Activated CD8-positive, alpha-beta T cell treated with anti-CD3 and anti-CD28 coated beads, Interleukin-2, amount 10 ng/mL, durations not matched to agents 7 days and 5 days (primary cell): ENCODE results near the gene GPC5. TPM values are rescaled to one million over a fixed set of nuclear protein-coding genes. Genes with fewer than 3 reads are reported as not detected.

ENCODE experiments used
- ATAC-seq: fragments of 150-1000 bp; cut with Tn5 transposase; one replicate; pipeline ENCODE4 v1.10.0; 2021; ENCODE audit warnings: moderate library complexity
- CTCF ChIA-PET: fragments of 350-600 bp; sonication (Branson Sonifier 250); formaldehyde crosslinking; loops from one replicate; lab custom pipeline; 2021; ENCODE audit warnings: antibody characterized with exemption; lab: Charles Lee
- POLR2A ChIA-PET: fragments of 350-600 bp; sonication (Branson Sonifier 250); formaldehyde crosslinking; loops from one replicate; lab custom pipeline; 2021; ENCODE audit warnings: antibody characterized with exemption; lab: Charles Lee
- DNase-seq: peaks from one replicate; pipeline ENCODE4 v3.0.0-alpha.2; 2020
- H3K27ac Mint-ChIP-seq: one replicate; pipeline ENCODE4 v1.8.0; 2021; ENCODE audit warnings: mild to moderate bottlenecking, mixed read lengths
- H3K27me3 Mint-ChIP-seq: one replicate; pipeline ENCODE4 v1.8.0; 2021; ENCODE audit warnings: low read depth, mixed read lengths
- H3K36me3 Mint-ChIP-seq: one replicate; pipeline ENCODE4 v1.8.0; 2021; ENCODE audit warnings: low read depth, mixed read lengths
- H3K4me1 Mint-ChIP-seq: one replicate; pipeline ENCODE4 v1.8.0; 2021; ENCODE audit warnings: low read depth, mixed read lengths
- H3K4me3 Mint-ChIP-seq: one replicate; pipeline ENCODE4 v1.8.0; 2021; ENCODE audit warnings: mild to moderate bottlenecking, mixed read lengths
- H3K9me3 Mint-ChIP-seq: one replicate; pipeline ENCODE4 v1.8.0; 2022; ENCODE audit warnings: mixed read lengths; ENCODE audit not compliant: insufficient read depth
- total RNA-seq, 2 experiments: library from RNA; stranded (reverse); gene quantifications; one replicate each; pipeline ENCODE4 v1.2.3, GENCODE V29; 2021

The GPC5 gene
- total RNA-seq, 2 experiments from 2014 or later, result not detected

- Mint-ChIP-seq H3K27me3 (no peaks in the 10 kb centered on the region), H3K4me3 (no peak overlapping the region)
- POLR2A ChIA-PET, result no interaction called here
Observed at GRCh38 chr13:92825938-92826596, 1427.6 kb downstream of the GPC5 start.

DNA sequence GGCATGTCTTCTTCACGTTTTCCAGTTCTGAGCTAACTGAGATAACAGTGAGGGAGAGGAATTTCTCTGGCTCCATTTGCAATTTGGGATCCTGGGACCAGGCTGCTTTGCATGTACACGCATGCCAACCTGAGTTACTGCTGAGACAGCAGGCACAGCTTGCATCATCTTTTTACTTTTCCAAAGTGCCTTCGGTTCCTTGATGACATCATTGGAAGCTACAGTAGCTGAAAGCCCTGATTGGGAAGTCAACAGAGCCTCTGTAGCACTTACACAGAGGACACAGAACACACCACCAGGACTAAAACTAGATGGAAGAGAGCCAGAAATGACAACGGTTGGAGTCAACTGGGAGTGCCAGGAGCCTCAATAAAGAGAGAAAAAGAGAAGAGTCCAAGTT, 1429.1 kb downstream of the GPC5 start:
- no peak overlapping the region for H3K4me3 Mint-ChIP-seq
- ATAC-seq (no peak), DNase-seq (no peak)
- no peaks in the 10 kb centered on the region for H3K36me3 Mint-ChIP-seq
- CTCF ChIA-PET, result no interaction called here
- POLR2A ChIA-PET, result no interaction called here
- H3K27ac Mint-ChIP-seq, result no peak overlapping the region
- H3K4me1 Mint-ChIP-seq, result no peaks in the 10 kb centered on the region
- no peaks in the 10 kb centered on the region for H3K27me3 Mint-ChIP-seq
- peaks cover 5% of the 10 kb centered on the region for H3K9me3 Mint-ChIP-seq

More at GRCh38 chr13:92825938-92826596, 1427.6 kb downstream of the GPC5 start:
- no peak for ATAC-seq
- CTCF ChIA-PET, result no interaction called here
- DNase-seq, result no peak
- no peaks in the 10 kb centered on the region for H3K4me1 Mint-ChIP-seq
- H3K27ac Mint-ChIP-seq, result no peak overlapping the region
- peaks cover 5% of the 10 kb centered on the region for H3K9me3 Mint-ChIP-seq
- no peaks in the 10 kb centered on the region for H3K36me3 Mint-ChIP-seq

- ATAC-seq, result no peak
- Mint-ChIP-seq H3K9me3 (peaks cover 5% of the 10 kb centered on the region), H3K27me3 (no peaks in the 10 kb centered on the region), H3K4me1 (no peaks in the 10 kb centered on the region), H3K27ac (no peak overlapping the region), H3K4me3 (no peak overlapping the region), H3K36me3 (no peaks in the 10 kb centered on the region)
- POLR2A ChIA-PET, result no interaction called here
- DNase-seq, result no peak
- CTCF ChIA-PET, result no interaction called here
Observed at GRCh38 chr13:92829930-92830329, 1431.5 kb downstream of the GPC5 start.

DNA sequence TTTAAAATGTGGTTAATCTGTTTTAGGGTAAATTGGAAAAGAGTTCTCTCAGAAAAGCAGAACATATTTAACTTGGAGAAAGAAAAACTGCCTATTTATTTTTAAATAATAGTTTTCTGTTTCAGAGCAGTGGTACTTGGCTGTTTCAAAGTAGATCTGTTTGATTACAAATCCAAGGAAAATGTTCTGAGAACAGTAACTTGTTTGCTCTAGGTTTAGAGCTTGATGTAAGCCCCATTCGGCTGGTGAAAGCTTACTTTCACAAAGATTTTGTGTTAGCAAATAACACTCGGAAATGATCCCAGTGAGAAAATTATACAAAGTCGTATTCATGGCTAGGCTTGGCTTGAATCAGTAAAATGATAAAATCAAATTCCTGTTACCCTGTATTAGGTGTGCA, 1432.4 kb downstream of the GPC5 start:
- no peaks in the 10 kb centered on the region for H3K4me1 Mint-ChIP-seq
- POLR2A ChIA-PET, result no interaction called here

GRCh38 chr13:92833071-92833470, 1434.7 kb downstream of the GPC5 start:
- POLR2A ChIA-PET, result no interaction called here
- H3K4me1 Mint-ChIP-seq, result no peaks in the 10 kb centered on the region
- H3K4me3 Mint-ChIP-seq, result no peak overlapping the region
- no peaks in the 10 kb centered on the region for H3K9me3 Mint-ChIP-seq
- CTCF ChIA-PET, result no interaction called here
- no peaks in the 10 kb centered on the region for H3K36me3 Mint-ChIP-seq
- no peak overlapping the region for H3K27ac Mint-ChIP-seq
- no peak for DNase-seq
- ATAC-seq, result no peak
- no peaks in the 10 kb centered on the region for H3K27me3 Mint-ChIP-seq

More for the DNA sequence above, 1432.4 kb downstream of the GPC5 start:
- no peaks in the 10 kb centered on the region for H3K36me3 Mint-ChIP-seq
- no peak overlapping the region for H3K27ac Mint-ChIP-seq
- H3K27me3 Mint-ChIP-seq, result no peaks in the 10 kb centered on the region
- H3K4me3 Mint-ChIP-seq, result no peak overlapping the region
- no peak for DNase-seq
- CTCF ChIA-PET, result no interaction called here
- no peak for ATAC-seq
- peaks cover 5% of the 10 kb centered on the region for H3K9me3 Mint-ChIP-seq

DNA sequence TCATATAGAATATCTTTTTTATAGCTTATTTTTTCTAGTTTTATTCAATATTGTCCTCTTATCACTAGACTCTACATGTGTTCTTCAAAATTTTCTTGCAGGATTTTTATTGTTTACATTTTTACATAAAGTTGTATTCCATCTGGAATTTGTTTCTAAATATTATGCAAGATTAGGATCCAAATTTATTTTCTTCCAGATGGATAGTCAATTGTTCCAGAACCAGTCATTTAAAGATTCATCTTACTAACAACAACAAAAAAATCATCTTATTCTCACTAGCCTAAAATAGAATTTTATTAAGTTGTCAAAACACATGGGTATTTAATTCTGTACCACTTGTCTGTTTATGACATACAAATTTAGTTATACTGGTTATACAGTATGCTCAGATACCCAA, 1437.8 kb downstream of the GPC5 start:
- POLR2A ChIA-PET, result no interaction called here
- ATAC-seq, result no peak
- H3K27me3 Mint-ChIP-seq, result no peaks in the 10 kb centered on the region

DNA sequence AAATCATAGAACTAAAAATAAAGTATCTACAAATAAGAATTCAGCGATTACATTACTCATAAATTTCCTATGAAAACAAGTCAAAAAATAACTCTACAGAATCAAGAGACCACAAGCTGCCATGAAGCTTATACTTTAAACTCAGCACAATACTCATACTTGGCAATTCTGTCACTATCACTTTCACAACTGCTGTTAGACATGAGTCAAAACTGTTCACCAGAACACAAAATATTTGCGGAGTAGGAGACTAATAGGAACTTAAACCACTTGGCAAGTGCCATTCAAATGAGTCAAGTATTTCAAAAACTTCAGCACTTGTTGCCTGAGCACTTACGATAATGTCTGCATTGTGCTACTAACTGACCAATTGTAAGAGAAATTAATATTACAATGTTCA, 1440.4 kb downstream of the GPC5 start:
- CTCF ChIA-PET, result no interaction called here
- Mint-ChIP-seq H3K27me3 (no peaks in the 10 kb centered on the region), H3K4me1 (no peaks in the 10 kb centered on the region), H3K36me3 (no peaks in the 10 kb centered on the region), H3K27ac (no peak overlapping the region), H3K9me3 (peaks cover 3% of the 10 kb centered on the region), H3K4me3 (no peak overlapping the region)
- ATAC-seq (no peak), DNase-seq (no peak)
- POLR2A ChIA-PET, result no interaction called here

More for the DNA sequence above, 1437.8 kb downstream of the GPC5 start:
- no peak overlapping the region for H3K4me3 Mint-ChIP-seq
- CTCF ChIA-PET, result no interaction called here
- no peak for DNase-seq
- no peaks in the 10 kb centered on the region for H3K4me1 Mint-ChIP-seq
- no peak overlapping the region for H3K27ac Mint-ChIP-seq
- no peaks in the 10 kb centered on the region for H3K36me3 Mint-ChIP-seq
- peaks cover 3% of the 10 kb centered on the region for H3K9me3 Mint-ChIP-seq

GRCh38 chr13:92842145-92842544, 1443.7 kb downstream of the GPC5 start:
- ATAC-seq, result no peak
- no peaks in the 10 kb centered on the region for H3K4me1 Mint-ChIP-seq
- CTCF ChIA-PET, result no interaction called here
- H3K27ac Mint-ChIP-seq, result no peak overlapping the region
- DNase-seq, result no peak
- no peak overlapping the region for H3K4me3 Mint-ChIP-seq
- H3K27me3 Mint-ChIP-seq, result no peaks in the 10 kb centered on the region
- peaks cover 3% of the 10 kb centered on the region for H3K9me3 Mint-ChIP-seq
- POLR2A ChIA-PET, result no interaction called here
- no peaks in the 10 kb centered on the region for H3K36me3 Mint-ChIP-seq

DNA sequence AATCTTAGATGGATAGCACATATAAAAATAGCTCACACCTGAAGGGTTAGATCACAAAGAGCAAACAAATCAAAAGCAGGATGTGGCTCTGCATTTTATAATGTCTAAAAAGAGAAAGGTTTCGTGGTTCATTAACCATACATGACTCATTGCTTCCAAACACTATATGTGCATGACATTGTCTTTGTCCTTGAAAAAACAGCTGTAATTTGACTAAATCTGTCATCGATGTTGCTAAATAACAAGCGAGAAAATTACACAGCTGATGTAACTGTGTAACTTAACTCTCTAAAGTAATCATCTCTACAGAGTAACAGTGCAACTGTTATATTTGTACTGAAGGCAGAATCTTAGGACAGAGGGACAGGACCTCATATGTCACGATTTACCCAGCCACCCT, 1445.1 kb downstream of the GPC5 start:
- H3K27ac Mint-ChIP-seq, result no peak overlapping the region
- ChIA-PET CTCF (no interaction called here), POLR2A (no interaction called here)
- DNase-seq (no peak), ATAC-seq (no peak)
- no peak overlapping the region for H3K4me3 Mint-ChIP-seq
- H3K9me3 Mint-ChIP-seq, result peaks cover 3% of the 10 kb centered on the region
- H3K36me3 Mint-ChIP-seq, result no peaks in the 10 kb centered on the region
- H3K4me1 Mint-ChIP-seq, result no peaks in the 10 kb centered on the region
- no peaks in the 10 kb centered on the region for H3K27me3 Mint-ChIP-seq

DNA sequence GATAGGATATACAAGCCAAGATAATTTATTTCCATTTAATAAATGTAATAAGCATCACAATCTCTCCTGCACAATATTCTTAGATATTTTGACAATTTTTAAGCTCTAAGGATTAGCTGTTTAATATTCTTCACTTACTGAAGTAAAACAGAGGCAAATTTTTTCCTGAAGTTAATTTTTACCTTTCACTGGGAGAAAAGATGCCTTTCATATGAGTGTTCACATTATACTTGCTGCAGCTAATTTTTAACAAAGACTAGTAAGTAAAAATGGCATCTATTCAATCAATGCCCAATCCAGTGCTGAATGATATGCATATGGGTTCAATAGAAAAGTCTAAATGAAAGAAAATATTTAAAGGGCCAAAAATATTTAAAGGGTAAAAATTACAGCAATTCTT, 1451.0 kb downstream of the GPC5 start:
- DNase-seq, result no peak
- H3K4me1 Mint-ChIP-seq, result no peaks in the 10 kb centered on the region
- CTCF ChIA-PET, result no interaction called here
- no peak overlapping the region for H3K27ac Mint-ChIP-seq
- no peaks in the 10 kb centered on the region for H3K9me3 Mint-ChIP-seq
- no peak for ATAC-seq
- POLR2A ChIA-PET, result no interaction called here
- H3K36me3 Mint-ChIP-seq, result no peaks in the 10 kb centered on the region
- no peaks in the 10 kb centered on the region for H3K27me3 Mint-ChIP-seq
- no peak overlapping the region for H3K4me3 Mint-ChIP-seq

- H3K27me3 Mint-ChIP-seq, result no peaks in the 10 kb centered on the region
- ChIA-PET POLR2A (no interaction called here), CTCF (no interaction called here)
- no peak overlapping the region for H3K27ac Mint-ChIP-seq
- H3K4me1 Mint-ChIP-seq, result no peaks in the 10 kb centered on the region
- DNase-seq (no peak), ATAC-seq (no peak)
- no peaks in the 10 kb centered on the region for H3K36me3 Mint-ChIP-seq
- no peaks in the 10 kb centered on the region for H3K9me3 Mint-ChIP-seq
- no peak overlapping the region for H3K4me3 Mint-ChIP-seq
Observed at GRCh38 chr13:92864584-92865284, 1466.3 kb downstream of the GPC5 start.

GRCh38 chr13:92873029-92873428, 1474.6 kb downstream of the GPC5 start:
- H3K4me1 Mint-ChIP-seq, result no peaks in the 10 kb centered on the region
- no peaks in the 10 kb centered on the region for H3K27me3 Mint-ChIP-seq
- POLR2A ChIA-PET, result no interaction called here
- no peak overlapping the region for H3K27ac Mint-ChIP-seq
- DNase-seq (no peak), ATAC-seq (no peak)
- no peaks in the 10 kb centered on the region for H3K36me3 Mint-ChIP-seq
- no peaks in the 10 kb centered on the region for H3K9me3 Mint-ChIP-seq
- no peak overlapping the region for H3K4me3 Mint-ChIP-seq
- CTCF ChIA-PET, result no interaction called here
